H9 (cell line): ENCODE measurements around the gene BCL11B. TPM values are rescaled to one million over a fixed set of nuclear protein-coding genes. Genes with fewer than 3 reads are reported as not detected.

Experiments
- DNase-seq: peaks from one replicate; pipeline ENCODE4 v3.0.0-alpha.2; 2017
- H2AFZ ChIP-seq: one replicate; pipeline ENCODE4 v1.6.1; 2013; ENCODE audit warnings: mild to moderate bottlenecking, low read length, control low read depth, moderate library complexity
- H2AK5ac ChIP-seq: 2 replicates; pipeline ENCODE4 v1.6.1; 2013; ENCODE audit warnings: low read length, control low read depth, mixed read lengths; ENCODE audit not compliant: insufficient read length
- H2BK120ac ChIP-seq: one replicate; pipeline ENCODE4 v1.6.1; 2013; ENCODE audit warnings: low read depth, mild to moderate bottlenecking, low read length, control low read depth, inconsistent platforms; ENCODE audit not compliant: poor library complexity, severe bottlenecking
- H2BK12ac ChIP-seq: 2 replicates; pipeline ENCODE4 v1.6.1; 2013; ENCODE audit warnings: low read length, control low read depth, mixed read lengths, low read depth; ENCODE audit not compliant: insufficient read length
- H2BK15ac ChIP-seq: 2 replicates; pipeline ENCODE4 v1.6.1; 2013; ENCODE audit warnings: low read depth, low read length, control low read depth
- H2BK20ac ChIP-seq: one replicate; pipeline ENCODE4 v1.6.1; 2013; ENCODE audit warnings: low read depth, mild to moderate bottlenecking, low read length, control low read depth, inconsistent platforms; ENCODE audit not compliant: poor library complexity, severe bottlenecking
- H2BK5ac ChIP-seq: 2 replicates; pipeline ENCODE4 v1.6.1; 2013; ENCODE audit warnings: low read length, control low read depth, mixed read lengths; ENCODE audit not compliant: insufficient read length
- H3K14ac ChIP-seq: 2 replicates; pipeline ENCODE4 v1.6.1; 2013; ENCODE audit warnings: low read length, control low read depth; ENCODE audit not compliant: insufficient read depth
- H3K18ac ChIP-seq: 2 replicates; pipeline ENCODE4 v1.6.1; 2013; ENCODE audit warnings: low read depth, mild to moderate bottlenecking, mixed read lengths, low read length, control low read depth; ENCODE audit not compliant: insufficient read length
- H3K23ac ChIP-seq: 2 replicates; pipeline ENCODE4 v1.6.1; 2013; ENCODE audit warnings: low read length, control low read depth, mixed read lengths, low read depth; ENCODE audit not compliant: insufficient read length
- H3K23me2 ChIP-seq: 2 replicates; pipeline ENCODE4 v1.6.1; 2013; ENCODE audit warnings: low read depth, mild to moderate bottlenecking, mixed read lengths, low read length, control low read depth; ENCODE audit not compliant: insufficient read length, poor library complexity, severe bottlenecking
- H3K27ac ChIP-seq: 2 replicates; pipeline ENCODE4 v1.5.1; 2013; ENCODE audit warnings: low read length, control low read depth, mixed read lengths, low read depth; ENCODE audit not compliant: insufficient read length
- H3K27me3 ChIP-seq: 2 replicates; pipeline ENCODE4 v1.6.1; 2013; ENCODE audit warnings: low read length, control low read depth, inconsistent platforms; ENCODE audit not compliant: insufficient read depth
- H3K4ac ChIP-seq: 2 replicates; pipeline ENCODE4 v1.6.1; 2013; ENCODE audit warnings: low read depth, mild to moderate bottlenecking, control low read depth, inconsistent platforms, low read length, moderate library complexity
- H3K4me1 ChIP-seq: 2 replicates; pipeline ENCODE4 v1.6.1; 2013; ENCODE audit warnings: low read length, control low read depth, inconsistent platforms; ENCODE audit not compliant: insufficient read depth
- H3K4me2 ChIP-seq: 2 replicates; pipeline ENCODE4 v1.6.1; 2013; ENCODE audit warnings: low read length, control low read depth, mixed read lengths; ENCODE audit not compliant: insufficient read length, insufficient read depth
- H3K56ac ChIP-seq: 2 replicates; pipeline ENCODE4 v1.6.1; 2013; ENCODE audit warnings: low read depth, mild to moderate bottlenecking, mixed read lengths, low read length, control low read depth; ENCODE audit not compliant: insufficient read length
- H3K79me1 ChIP-seq: 2 replicates; pipeline ENCODE4 v1.6.1; 2013; ENCODE audit warnings: low read depth, mild to moderate bottlenecking, moderate library complexity, low read length, control low read depth, inconsistent platforms; ENCODE audit not compliant: insufficient read depth, poor library complexity, severe bottlenecking
- H3K79me2 ChIP-seq: 2 replicates; pipeline ENCODE4 v1.6.1; 2013; ENCODE audit warnings: low read length, control low read depth, inconsistent platforms; ENCODE audit not compliant: insufficient read depth
- H3K9ac ChIP-seq: 2 replicates; pipeline ENCODE4 v1.6.1; 2013; ENCODE audit warnings: low read length, control low read depth, mixed read lengths; ENCODE audit not compliant: insufficient read length; ENCODE audit errors: extremely low read depth
- H3K9me3 ChIP-seq: one replicate; pipeline ENCODE4 v1.6.1; 2013; ENCODE audit warnings: low read depth, low read length, inconsistent platforms; ENCODE audit not compliant: control insufficient read depth
- H3T11ph ChIP-seq: one replicate; pipeline ENCODE4 v1.6.1; 2013; ENCODE audit warnings: mild to moderate bottlenecking, low read length, control low read depth, inconsistent platforms
- H4K20me1 ChIP-seq: one replicate; pipeline ENCODE4 v1.6.1; 2013; ENCODE audit not compliant: control insufficient read depth, insufficient read length, insufficient read depth
- H4K5ac ChIP-seq: 2 replicates; pipeline ENCODE4 v1.6.1; 2013; ENCODE audit warnings: low read depth, mild to moderate bottlenecking, mixed read lengths, low read length, control low read depth; ENCODE audit not compliant: insufficient read length
- H4K8ac ChIP-seq: replicated peaks from 2 replicates; pipeline ENCODE4 v1.6.1; 2013; ENCODE audit warnings: low read length, control low read depth, mixed read lengths, low read depth; ENCODE audit not compliant: insufficient read length
- H4K91ac ChIP-seq: 2 replicates; pipeline ENCODE4 v1.6.1; 2013; ENCODE audit warnings: low read depth, mild to moderate bottlenecking, moderate library complexity, mixed read lengths, low read length, control low read depth; ENCODE audit not compliant: insufficient read length
- H3K27ac Mint-ChIP-seq, 3 experiments: 2 replicates in 2 of 3; 3 replicates in 1 of 3; pipeline ENCODE4 v1.8.0; 2020 to 2021; ENCODE audit warnings: mixed read lengths in 3 of 3, mild to moderate bottlenecking in 1 of 3, moderate library complexity in 1 of 3
- H3K27me3 Mint-ChIP-seq: 2 replicates; pipeline ENCODE4 v1.8.0; 2021; ENCODE audit warnings: low read depth, mild to moderate bottlenecking, moderate library complexity, mixed read lengths
- H3K36me3 Mint-ChIP-seq, 3 experiments: 2 replicates in 2 of 3; 3 replicates in 1 of 3; pipeline ENCODE4 v1.8.0; 2020 to 2021; ENCODE audit warnings: low read depth in 3 of 3, mixed read lengths in 3 of 3; ENCODE audit not compliant: insufficient read depth in 1 of 3
- H3K4me1 Mint-ChIP-seq, 2 experiments: 2 replicates each; pipeline ENCODE4 v1.8.0; 2020; ENCODE audit warnings: mixed read lengths in 2 of 2
- H3K4me3 Mint-ChIP-seq, 2 experiments: 2 replicates in 1 of 2; 3 replicates in 1 of 2; pipeline ENCODE4 v1.8.0; 2020 to 2021; ENCODE audit warnings: mild to moderate bottlenecking in 2 of 2, mixed read lengths in 2 of 2, moderate library complexity in 1 of 2
- H3K9me3 Mint-ChIP-seq, 2 experiments: 2 replicates in 1 of 2; 3 replicates in 1 of 2; pipeline ENCODE4 v1.8.0; 2020; ENCODE audit warnings: mild to moderate bottlenecking in 2 of 2, mixed read lengths in 2 of 2, moderate library complexity in 1 of 2
- CTCF ChIP-seq: fragments of 200-600 bp; sonication (generic); conservative IDR thresholded peaks from 3 replicates; pipeline ENCODE4 v1.8.0; 2021; ENCODE audit warnings: antibody characterized with exemption, mild to moderate bottlenecking
- WGBS: extraction: QIAGEN DNeasy Blood & Tissue Kit; methylation state at CpG from one replicate; pipeline ENCODE4 v1.1.7; 2013; ENCODE audit warnings: missing lambda C conversion rate, low lambda C conversion rate, mixed read lengths; ENCODE audit not compliant: insufficient read length; ENCODE audit errors: extremely low coverage; 5-methylcytosine and 5-hydroxymethylcytosine counted together
- total RNA-seq: library from RNA; stranded (reverse); gene quantifications from 2 replicates; pipeline ENCODE4 v1.2.1, GENCODE V29; 2021

The BCL11B gene
- total RNA-seq, 1 experiment from 2014 or later = 4.9 TPM

GRCh38 chr14:99276482-99276881, 4.5 kb upstream of the BCL11B start:
- H3K9ac ChIP-seq = no peak overlapping the region
- H3K56ac ChIP-seq = no peak overlapping the region
- H4K5ac ChIP-seq = no peak overlapping the region
- TF ChIP-seq CTCF = no peak
- peaks cover 33% of the 10 kb centered on the region for H3K27me3 Mint-ChIP-seq
- H3K4me1 Mint-ChIP-seq = peaks cover 23 to 49% of the 10 kb centered on the region in 2 experiments
- no peak overlapping the region for H2BK15ac ChIP-seq
- H3K79me1 ChIP-seq = no peaks in the 10 kb centered on the region
- H3K27ac Mint-ChIP-seq = no peak overlapping the region
- H3K14ac ChIP-seq = no peak overlapping the region
- no peak overlapping the region for H3K4me3 Mint-ChIP-seq
- peaks cover 0 to 1% of the 10 kb centered on the region in 2 experiments; a peak in 1 of 5 replicates for H3K9me3 Mint-ChIP-seq
- H3T11ph ChIP-seq = no peak overlapping the region
- no peak overlapping the region for H2AK5ac ChIP-seq
- H4K20me1 ChIP-seq = no peaks in the 10 kb centered on the region
- H3K23ac ChIP-seq = no peak overlapping the region
- no peak overlapping the region for H4K91ac ChIP-seq
- no peak overlapping the region for H2BK20ac ChIP-seq
- WGBS = no CpG with 5 or more reads among the region's 2 CpGs
- H2BK5ac ChIP-seq = no peak overlapping the region
- no peak for DNase-seq
- H3K4ac ChIP-seq = no peak overlapping the region
- no peaks in the 10 kb centered on the region for H3K9me3 ChIP-seq
- H4K8ac ChIP-seq = no peak overlapping the region
- H3K4me2 ChIP-seq = no peak overlapping the region
- no peaks in the 10 kb centered on the region for H3K36me3 Mint-ChIP-seq
- no peak overlapping the region for H2BK120ac ChIP-seq
- no peaks in the 10 kb centered on the region; the same call in 1 of the 2 replicates for H3K27me3 ChIP-seq
- no peaks in the 10 kb centered on the region for H3K79me2 ChIP-seq
- no peak overlapping the region for H3K27ac ChIP-seq
- no peak overlapping the region for H2BK12ac ChIP-seq
- H3K23me2 ChIP-seq = peaks cover 24% of the 10 kb centered on the region
- no peak overlapping the region for H3K18ac ChIP-seq
- no peak overlapping the region for H2AFZ ChIP-seq
- H3K4me1 ChIP-seq = 0 out of 2 replicates have a peak, but pooled peaks cover 8% of the 10 kb centered on the region
